H9 (cell line): ENCODE results near the gene WDPCP. TPM values are rescaled to one million over a fixed set of nuclear protein-coding genes. Genes with fewer than 3 reads are reported as not detected.

Experiments
- DNase-seq: peaks from one replicate; pipeline ENCODE4 v3.0.0-alpha.2; 2017
- H2AFZ ChIP-seq: one replicate; pipeline ENCODE4 v1.6.1; 2013; ENCODE audit warnings: mild to moderate bottlenecking, low read length, control low read depth, moderate library complexity
- H2AK5ac ChIP-seq: 2 replicates; pipeline ENCODE4 v1.6.1; 2013; ENCODE audit warnings: low read length, control low read depth, mixed read lengths; ENCODE audit not compliant: insufficient read length
- H2BK120ac ChIP-seq: one replicate; pipeline ENCODE4 v1.6.1; 2013; ENCODE audit warnings: low read depth, mild to moderate bottlenecking, low read length, control low read depth, inconsistent platforms; ENCODE audit not compliant: poor library complexity, severe bottlenecking
- H2BK12ac ChIP-seq: 2 replicates; pipeline ENCODE4 v1.6.1; 2013; ENCODE audit warnings: low read length, control low read depth, mixed read lengths, low read depth; ENCODE audit not compliant: insufficient read length
- H2BK15ac ChIP-seq: 2 replicates; pipeline ENCODE4 v1.6.1; 2013; ENCODE audit warnings: low read depth, low read length, control low read depth
- H2BK20ac ChIP-seq: one replicate; pipeline ENCODE4 v1.6.1; 2013; ENCODE audit warnings: low read depth, mild to moderate bottlenecking, low read length, control low read depth, inconsistent platforms; ENCODE audit not compliant: poor library complexity, severe bottlenecking
- H2BK5ac ChIP-seq: 2 replicates; pipeline ENCODE4 v1.6.1; 2013; ENCODE audit warnings: low read length, control low read depth, mixed read lengths; ENCODE audit not compliant: insufficient read length
- H3K14ac ChIP-seq: 2 replicates; pipeline ENCODE4 v1.6.1; 2013; ENCODE audit warnings: low read length, control low read depth; ENCODE audit not compliant: insufficient read depth
- H3K18ac ChIP-seq: 2 replicates; pipeline ENCODE4 v1.6.1; 2013; ENCODE audit warnings: low read depth, mild to moderate bottlenecking, mixed read lengths, low read length, control low read depth; ENCODE audit not compliant: insufficient read length
- H3K23ac ChIP-seq: 2 replicates; pipeline ENCODE4 v1.6.1; 2013; ENCODE audit warnings: low read length, control low read depth, mixed read lengths, low read depth; ENCODE audit not compliant: insufficient read length
- H3K23me2 ChIP-seq: 2 replicates; pipeline ENCODE4 v1.6.1; 2013; ENCODE audit warnings: low read depth, mild to moderate bottlenecking, mixed read lengths, low read length, control low read depth; ENCODE audit not compliant: insufficient read length, poor library complexity, severe bottlenecking
- H3K27ac ChIP-seq: 2 replicates; pipeline ENCODE4 v1.5.1; 2013; ENCODE audit warnings: low read length, control low read depth, mixed read lengths, low read depth; ENCODE audit not compliant: insufficient read length
- H3K27me3 ChIP-seq: 2 replicates; pipeline ENCODE4 v1.6.1; 2013; ENCODE audit warnings: low read length, control low read depth, inconsistent platforms; ENCODE audit not compliant: insufficient read depth
- H3K4ac ChIP-seq: 2 replicates; pipeline ENCODE4 v1.6.1; 2013; ENCODE audit warnings: low read depth, mild to moderate bottlenecking, control low read depth, inconsistent platforms, low read length, moderate library complexity
- H3K4me1 ChIP-seq: 2 replicates; pipeline ENCODE4 v1.6.1; 2013; ENCODE audit warnings: low read length, control low read depth, inconsistent platforms; ENCODE audit not compliant: insufficient read depth
- H3K4me2 ChIP-seq: 2 replicates; pipeline ENCODE4 v1.6.1; 2013; ENCODE audit warnings: low read length, control low read depth, mixed read lengths; ENCODE audit not compliant: insufficient read length, insufficient read depth
- H3K56ac ChIP-seq: 2 replicates; pipeline ENCODE4 v1.6.1; 2013; ENCODE audit warnings: low read depth, mild to moderate bottlenecking, mixed read lengths, low read length, control low read depth; ENCODE audit not compliant: insufficient read length
- H3K79me1 ChIP-seq: 2 replicates; pipeline ENCODE4 v1.6.1; 2013; ENCODE audit warnings: low read depth, mild to moderate bottlenecking, moderate library complexity, low read length, control low read depth, inconsistent platforms; ENCODE audit not compliant: insufficient read depth, poor library complexity, severe bottlenecking
- H3K79me2 ChIP-seq: 2 replicates; pipeline ENCODE4 v1.6.1; 2013; ENCODE audit warnings: low read length, control low read depth, inconsistent platforms; ENCODE audit not compliant: insufficient read depth
- H3K9ac ChIP-seq: 2 replicates; pipeline ENCODE4 v1.6.1; 2013; ENCODE audit warnings: low read length, control low read depth, mixed read lengths; ENCODE audit not compliant: insufficient read length; ENCODE audit errors: extremely low read depth
- H3K9me3 ChIP-seq: one replicate; pipeline ENCODE4 v1.6.1; 2013; ENCODE audit warnings: low read depth, low read length, inconsistent platforms; ENCODE audit not compliant: control insufficient read depth
- H3T11ph ChIP-seq: one replicate; pipeline ENCODE4 v1.6.1; 2013; ENCODE audit warnings: mild to moderate bottlenecking, low read length, control low read depth, inconsistent platforms
- H4K20me1 ChIP-seq: one replicate; pipeline ENCODE4 v1.6.1; 2013; ENCODE audit not compliant: control insufficient read depth, insufficient read length, insufficient read depth
- H4K5ac ChIP-seq: 2 replicates; pipeline ENCODE4 v1.6.1; 2013; ENCODE audit warnings: low read depth, mild to moderate bottlenecking, mixed read lengths, low read length, control low read depth; ENCODE audit not compliant: insufficient read length
- H4K8ac ChIP-seq: replicated peaks from 2 replicates; pipeline ENCODE4 v1.6.1; 2013; ENCODE audit warnings: low read length, control low read depth, mixed read lengths, low read depth; ENCODE audit not compliant: insufficient read length
- H4K91ac ChIP-seq: 2 replicates; pipeline ENCODE4 v1.6.1; 2013; ENCODE audit warnings: low read depth, mild to moderate bottlenecking, moderate library complexity, mixed read lengths, low read length, control low read depth; ENCODE audit not compliant: insufficient read length
- H3K27ac Mint-ChIP-seq, 3 experiments: 2 replicates in 2 of 3; 3 replicates in 1 of 3; pipeline ENCODE4 v1.8.0; 2020 to 2021; ENCODE audit warnings: mixed read lengths in 3 of 3, mild to moderate bottlenecking in 1 of 3, moderate library complexity in 1 of 3
- H3K27me3 Mint-ChIP-seq: 2 replicates; pipeline ENCODE4 v1.8.0; 2021; ENCODE audit warnings: low read depth, mild to moderate bottlenecking, moderate library complexity, mixed read lengths
- H3K36me3 Mint-ChIP-seq, 3 experiments: 2 replicates in 2 of 3; 3 replicates in 1 of 3; pipeline ENCODE4 v1.8.0; 2020 to 2021; ENCODE audit warnings: low read depth in 3 of 3, mixed read lengths in 3 of 3; ENCODE audit not compliant: insufficient read depth in 1 of 3
- H3K4me1 Mint-ChIP-seq, 2 experiments: 2 replicates each; pipeline ENCODE4 v1.8.0; 2020; ENCODE audit warnings: mixed read lengths in 2 of 2
- H3K4me3 Mint-ChIP-seq, 2 experiments: 2 replicates in 1 of 2; 3 replicates in 1 of 2; pipeline ENCODE4 v1.8.0; 2020 to 2021; ENCODE audit warnings: mild to moderate bottlenecking in 2 of 2, mixed read lengths in 2 of 2, moderate library complexity in 1 of 2
- H3K9me3 Mint-ChIP-seq, 2 experiments: 2 replicates in 1 of 2; 3 replicates in 1 of 2; pipeline ENCODE4 v1.8.0; 2020; ENCODE audit warnings: mild to moderate bottlenecking in 2 of 2, mixed read lengths in 2 of 2, moderate library complexity in 1 of 2
- CTCF ChIP-seq: fragments of 200-600 bp; sonication (generic); conservative IDR thresholded peaks from 3 replicates; pipeline ENCODE4 v1.8.0; 2021; ENCODE audit warnings: antibody characterized with exemption, mild to moderate bottlenecking
- WGBS: extraction: QIAGEN DNeasy Blood & Tissue Kit; methylation state at CpG from one replicate; pipeline ENCODE4 v1.1.7; 2013; ENCODE audit warnings: missing lambda C conversion rate, low lambda C conversion rate, mixed read lengths; ENCODE audit not compliant: insufficient read length; ENCODE audit errors: extremely low coverage; 5-methylcytosine and 5-hydroxymethylcytosine counted together
- total RNA-seq: library from RNA; stranded (reverse); gene quantifications from 2 replicates; pipeline ENCODE4 v1.2.1, GENCODE V29; 2021

Gene WDPCP
- total RNA-seq, 1 experiment from 2014 or later: 22.4 TPM

DNA sequence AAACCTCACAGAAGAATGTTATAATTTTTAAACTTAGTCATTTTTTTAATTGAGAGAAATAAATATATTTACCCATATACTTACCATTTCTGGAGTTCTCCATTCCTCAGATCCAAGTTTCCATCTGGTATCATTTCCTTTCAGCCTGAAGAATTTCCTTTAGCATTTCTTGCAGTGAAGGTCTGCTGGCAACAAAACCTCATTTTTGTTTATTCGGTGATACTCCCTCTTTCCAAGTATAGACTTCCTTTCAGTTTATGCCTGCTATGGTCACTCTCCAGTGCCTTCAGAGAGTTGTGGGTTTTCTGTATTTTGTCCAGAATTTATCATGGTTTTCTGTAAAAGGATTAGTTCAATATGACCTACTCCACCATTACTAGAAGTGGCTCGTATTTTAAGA is 17.0 kb downstream of the WDPCP start:
- no peak overlapping the region for H2BK12ac ChIP-seq
- H3K36me3 Mint-ChIP-seq: peaks cover 29 to 53% (median 29%) of the 10 kb centered on the region in 3 experiments
- H3T11ph ChIP-seq: no peak overlapping the region
- H3K56ac ChIP-seq: no peak overlapping the region
- H3K27ac Mint-ChIP-seq: peak overlapping the region in 2 of 3 experiments; percentile 28 to 77; a peak in 4 of 7 replicates
- no peak overlapping the region for H3K14ac ChIP-seq
- TF ChIP-seq CTCF: no peak
- no peaks in the 10 kb centered on the region for H3K27me3 Mint-ChIP-seq
- no peak overlapping the region for H2AFZ ChIP-seq
- peaks cover 56 to 71% of the 10 kb centered on the region in 2 experiments for H3K4me1 Mint-ChIP-seq
- no peak overlapping the region for H4K8ac ChIP-seq
- no peak overlapping the region for H2AK5ac ChIP-seq
- H3K27ac ChIP-seq: no peak overlapping the region
- H3K4me1 ChIP-seq: peaks cover 3% of the 10 kb centered on the region
- H4K5ac ChIP-seq: no peak overlapping the region
- H2BK20ac ChIP-seq: no peak overlapping the region
- no peaks in the 10 kb centered on the region; the same call in 1 of the 2 replicates for H3K79me2 ChIP-seq
- no peaks in the 10 kb centered on the region for H3K9me3 ChIP-seq
- no peak overlapping the region for H2BK5ac ChIP-seq
- H3K18ac ChIP-seq: no peak overlapping the region
- no peaks in the 10 kb centered on the region for H3K27me3 ChIP-seq
- H4K91ac ChIP-seq: no peak overlapping the region
- WGBS: no CpG with 5 or more reads among the region's 2 CpGs
- DNase-seq: no peak
- H3K9ac ChIP-seq: no peak overlapping the region
- no peak overlapping the region for H2BK15ac ChIP-seq
- H3K4me2 ChIP-seq: no peak overlapping the region
- H3K9me3 Mint-ChIP-seq: peaks cover 19 to 27% of the 10 kb centered on the region in 2 experiments
- H3K23me2 ChIP-seq: no peaks in the 10 kb centered on the region
- no peaks in the 10 kb centered on the region for H4K20me1 ChIP-seq
- no peak overlapping the region for H3K23ac ChIP-seq
- H3K79me1 ChIP-seq: no peaks in the 10 kb centered on the region
- no peak overlapping the region for H2BK120ac ChIP-seq
- no peak overlapping the region for H3K4me3 Mint-ChIP-seq
- no peak overlapping the region for H3K4ac ChIP-seq
